HG03066 (cell line): ENCODE results near the gene JAG1.

Experiments used
- ATAC-seq: cut with Tn5 transposase; IDR thresholded peaks from one replicate; pipeline ENCODE4 v1.9.1; 2021; ENCODE audit warnings: low read depth; ENCODE audit not compliant: unreplicated experiment

Gene JAG1

GRCh38 chr20:10701607-10702006, 27.8 kb upstream of the JAG1 start:
- no peak for ATAC-seq

GRCh38 chr20:10699941-10700340, 26.1 kb upstream of the JAG1 start:
- no peak for ATAC-seq

GRCh38 chr20:10699489-10699888, 25.7 kb upstream of the JAG1 start:
- ATAC-seq = no peak

- ATAC-seq = no peak
Measured at GRCh38 chr20:10696650-10697049, 22.9 kb upstream of the JAG1 start.

- no peak for ATAC-seq
Measured at GRCh38 chr20:10689385-10689784, 15.6 kb upstream of the JAG1 start.

GRCh38 chr20:10687895-10688294, 14.1 kb upstream of the JAG1 start:
- no peak for ATAC-seq

- no peak for ATAC-seq
Measured at GRCh38 chr20:10686356-10687133, 12.7 kb upstream of the JAG1 start.

- ATAC-seq = no peak
Measured at GRCh38 chr20:10683537-10683936, 9.7 kb upstream of the JAG1 start.

GRCh38 chr20:10682939-10683338, 9.1 kb upstream of the JAG1 start:
- no peak for ATAC-seq

- ATAC-seq = no peak
Measured at GRCh38 chr20:10681494-10681893, 7.7 kb upstream of the JAG1 start.

GRCh38 chr20:10680571-10680970, 6.8 kb upstream of the JAG1 start:
- no peak for ATAC-seq

- no peak for ATAC-seq
Measured at GRCh38 chr20:10679269-10679668, 5.5 kb upstream of the JAG1 start.

GRCh38 chr20:10676518-10676917, 2.7 kb upstream of the JAG1 start:
- ATAC-seq = no peak

- no peak for ATAC-seq
Measured at GRCh38 chr20:10675450-10675848, 1.6 kb upstream of the JAG1 start.

- peak; percentile 40 for ATAC-seq
Measured at GRCh38 chr20:10674684-10675449, 1.1 kb upstream of the JAG1 start.

GRCh38 chr20:10673176-10673841, 490 bp downstream of the JAG1 start:
- no peak for ATAC-seq

- ATAC-seq = no peak
Measured at GRCh38 chr20:10672624-10673127, 1.1 kb downstream of the JAG1 start.

- no peak for ATAC-seq
Measured at GRCh38 chr20:10671919-10672623, 1.7 kb downstream of the JAG1 start.

- ATAC-seq = peak; percentile 35
Measured at GRCh38 chr20:10671221-10671918, 2.4 kb downstream of the JAG1 start.
